Heart left ventricle (tissue), 16 donors: Measurements from ENCODE around the gene FOSL2. TPM values are rescaled to one million over a fixed set of nuclear protein-coding genes. Genes with fewer than 3 reads are reported as not detected.

Experiments used
- ATAC-seq, 4 donors: fragments of 200-7000 bp; cut with Tn5 transposase; one replicate each; pipeline ENCODE4 v1.9.1; 2020 to 2022; ENCODE audit warnings: moderate library complexity in 4 of 4, mild to moderate bottlenecking in 3 of 4, moderate number of reproducible peaks in 1 of 4
- DNase-seq, 5 donors: peaks; one replicate each; pipeline ENCODE4 v3.0.0-alpha.2; 2020
- H3K27ac ChIP-seq, 12 donors: fragments of 200-600 bp; sonication (generic) in 4 of 12; one replicate each; pipeline versions ENCODE4 v1.5.0 to v1.8.0; 2016 to 2022; ENCODE audit warnings: mild to moderate bottlenecking in 2 of 12
- H3K27me3 ChIP-seq, 9 donors: fragments of 200-600 bp; sonication (generic) in 2 of 9; one replicate each; pipeline versions ENCODE4 v1.5.1 to v1.8.0; 2016 to 2022; ENCODE audit warnings: mild to moderate bottlenecking in 3 of 9
- H3K36me3 ChIP-seq, 9 donors: fragments of 200-600 bp; sonication (generic) in 2 of 9; one replicate each; pipeline versions ENCODE4 v1.5.0 to v1.8.0; 2018 to 2022; ENCODE audit warnings: mild to moderate bottlenecking in 2 of 9
- H3K4me1 ChIP-seq, 12 donors: fragments of 200-600 bp; sonication (generic) in 4 of 12; one replicate each; pipeline versions ENCODE4 v1.5.0 to v1.8.0; 2016 to 2022; ENCODE audit warnings: mild to moderate bottlenecking in 3 of 12
- H3K4me3 ChIP-seq, 12 donors: fragments of 200-600 bp; sonication (generic) in 4 of 12; one replicate each; pipeline versions ENCODE4 v1.5.0 to v1.8.0; 2017 to 2022; ENCODE audit warnings: mild to moderate bottlenecking in 9 of 12, moderate library complexity in 4 of 12
- H3K9me3 ChIP-seq, 12 donors: fragments of 200-600 bp; sonication (generic) in 4 of 12; one replicate each; pipeline versions ENCODE4 v1.5.0 to v1.8.0; 2016 to 2022; ENCODE audit warnings: mild to moderate bottlenecking in 1 of 12
- POLR2A ChIP-seq, 2 donors: fragments of 450-650 bp; IDR thresholded peaks; one replicate each; pipeline ENCODE4 v1.6.1; 2017; ENCODE audit warnings: antibody characterized with exemption in 2 of 2, mild to moderate bottlenecking in 2 of 2, moderate library complexity in 2 of 2
- WGBS, 4 donors: extraction: QIAGEN DNeasy Blood & Tissue Kit in 2 of 4; methylation state at CpG; one replicate each; pipeline versions ENCODE4 v1.1.5 to v1.1.7; 2013 to 2018; 5-methylcytosine and 5-hydroxymethylcytosine counted together
- intact Hi-C, 10 donors: fragments of 100-400 bp; cut with DNase I; formaldehyde crosslinking; loops; one replicate each; pipeline versions ENCODE4 v1.11.1 to v1.14.2; 2022
- polyA plus RNA-seq, 2 donors: library from polyadenylated mRNA; stranded (reverse); fragments of 200-250 nt; gene quantifications; one replicate each; pipeline ENCODE4 v1.2.3, GENCODE V29; 2013
- total RNA-seq, 9 donors: library from RNA; depleted of rRNA in 2 of 9; stranded (reverse); fragments of >200 nt in 2 of 9; fragmentation: NEBNext Ultra II Directional in 3 of 9; extraction: Animal tissue kit (Norgen Biotek cat#: 25700) in 3 of 9; gene quantifications; one replicate each; pipeline versions ENCODE4 v1.1.0 to v1.2.4, GENCODE V29; 2016 to 2023
- TF ChIP-seq, protein P1 (sequence below), 12 donors: fragments of 200-600 bp; sonication (generic) in 4 of 12; IDR thresholded peaks; one replicate each; pipeline versions ENCODE4 v1.5.0 to v1.8.0; 2018 to 2022; ENCODE audit warnings: antibody characterized with exemption in 12 of 12, mild to moderate bottlenecking in 5 of 12
- donor health status: ischemic (EF 13 %, LVEDD 7.1; RV severe dilation, severe dysfunction).
- donor health status: healthy with polysubstance abuse.
- donor health status: DM: no; HTN: yes; CAD: no.
- donor health status: DM: no; HTN: no; CAD: no.
- donor health status: ischemic (EF 25% LVEDD 6.9; RV normal size, moderate dysfunction).
- donor health status: ischemic (EF 25% LVEDD 5.7; RV mildly dilated, moderate dysfunction).
- donor health status: healthy.
- donor health status: DM: yes; HTN: yes; CAD: no.
- donor health status: ischemic (EF 35%, LVEDD 5.7; RV mildly dilated, moderate dysfunction).
- donor health status: nonischemic (EF 11% LVEDD 7.7; RV severe dilation, severe dysfunction).
- donor health status: DM: yes; HTN: yes; CAD: no.
- donor health status: PGD.
- donor health status: ischemic (EF 29% LVEDD 5.4; RV normal size, mild dysfunction).
- donor health status: nonischemic (EF 23%, LVEDD 6.1; RV moderate dilation, normal function).

Gene FOSL2
- total and polyA plus RNA-seq, 11 donors, result 15.2 to 144 (median 50.2) TPM

DNA sequence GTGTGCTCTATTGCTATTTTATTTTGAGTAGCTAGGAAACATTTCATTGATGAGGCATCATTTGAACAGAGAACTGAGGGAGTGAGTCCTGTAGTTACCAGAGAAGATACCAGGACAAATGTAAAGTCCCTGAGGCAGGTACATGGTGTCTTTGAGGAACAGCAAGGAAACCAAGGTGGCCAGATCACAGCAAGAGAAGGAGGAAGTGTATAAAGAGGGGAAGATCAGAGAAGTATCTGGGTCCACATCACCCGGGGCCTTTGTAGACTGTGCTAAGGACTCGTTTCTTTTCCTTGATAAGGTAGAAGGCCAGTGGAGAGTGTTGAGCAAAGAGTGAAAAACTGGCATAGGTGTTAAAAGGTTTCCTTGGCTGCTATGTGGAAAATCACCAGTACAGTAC, 68.4 kb downstream of the FOSL2 start:
- no peak overlapping the region for H3K27ac ChIP-seq
- ATAC-seq, result no peak
- DNase-seq, result no peak
- intact Hi-C loops, result no loop called here
- no peaks in the 10 kb centered on the region for H3K36me3 ChIP-seq
- WGBS, 4 donors, result 46 to 63% (median 52%) methylated on average over 2 of the region's 2 CpGs
- H3K9me3 ChIP-seq, result peaks cover 0 to 17% (median 0%) of the 10 kb centered on the region in 12 donors
- no peaks in the 10 kb centered on the region for H3K27me3 ChIP-seq
- H3K4me1 ChIP-seq, result peaks cover 0 to 28% (median 0%) of the 10 kb centered on the region in 12 donors
- no peak overlapping the region for H3K4me3 ChIP-seq
- TF ChIP-seq, protein P1, sequence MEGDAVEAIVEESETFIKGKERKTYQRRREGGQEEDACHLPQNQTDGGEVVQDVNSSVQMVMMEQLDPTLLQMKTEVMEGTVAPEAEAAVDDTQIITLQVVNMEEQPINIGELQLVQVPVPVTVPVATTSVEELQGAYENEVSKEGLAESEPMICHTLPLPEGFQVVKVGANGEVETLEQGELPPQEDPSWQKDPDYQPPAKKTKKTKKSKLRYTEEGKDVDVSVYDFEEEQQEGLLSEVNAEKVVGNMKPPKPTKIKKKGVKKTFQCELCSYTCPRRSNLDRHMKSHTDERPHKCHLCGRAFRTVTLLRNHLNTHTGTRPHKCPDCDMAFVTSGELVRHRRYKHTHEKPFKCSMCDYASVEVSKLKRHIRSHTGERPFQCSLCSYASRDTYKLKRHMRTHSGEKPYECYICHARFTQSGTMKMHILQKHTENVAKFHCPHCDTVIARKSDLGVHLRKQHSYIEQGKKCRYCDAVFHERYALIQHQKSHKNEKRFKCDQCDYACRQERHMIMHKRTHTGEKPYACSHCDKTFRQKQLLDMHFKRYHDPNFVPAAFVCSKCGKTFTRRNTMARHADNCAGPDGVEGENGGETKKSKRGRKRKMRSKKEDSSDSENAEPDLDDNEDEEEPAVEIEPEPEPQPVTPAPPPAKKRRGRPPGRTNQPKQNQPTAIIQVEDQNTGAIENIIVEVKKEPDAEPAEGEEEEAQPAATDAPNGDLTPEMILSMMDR (IDR thresholded peaks at IDR 0.05), result no peak
- no peak for TF ChIP-seq POLR2A (IDR thresholded peaks at IDR 0.05)

DNA sequence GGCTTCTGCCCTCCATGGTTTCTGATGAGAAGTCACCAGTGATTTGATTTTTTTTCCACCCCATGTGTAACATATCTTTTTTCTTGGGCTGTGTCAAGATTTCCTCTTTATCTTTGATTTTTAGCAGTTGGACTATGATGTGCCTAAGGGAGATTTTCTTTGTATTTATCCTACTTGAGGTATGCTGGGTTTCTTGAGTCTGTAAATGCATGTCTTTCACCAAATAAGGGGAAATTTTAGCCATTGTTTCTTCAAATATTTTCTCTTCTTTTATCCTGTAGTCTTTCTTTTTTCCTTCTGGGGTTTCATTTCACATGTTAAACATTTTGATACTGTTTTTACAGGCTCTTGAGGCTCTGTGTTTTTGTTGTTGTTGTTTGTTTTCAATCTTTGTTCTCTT, 69.5 kb downstream of the FOSL2 start:
- no peak for ATAC-seq

DNA sequence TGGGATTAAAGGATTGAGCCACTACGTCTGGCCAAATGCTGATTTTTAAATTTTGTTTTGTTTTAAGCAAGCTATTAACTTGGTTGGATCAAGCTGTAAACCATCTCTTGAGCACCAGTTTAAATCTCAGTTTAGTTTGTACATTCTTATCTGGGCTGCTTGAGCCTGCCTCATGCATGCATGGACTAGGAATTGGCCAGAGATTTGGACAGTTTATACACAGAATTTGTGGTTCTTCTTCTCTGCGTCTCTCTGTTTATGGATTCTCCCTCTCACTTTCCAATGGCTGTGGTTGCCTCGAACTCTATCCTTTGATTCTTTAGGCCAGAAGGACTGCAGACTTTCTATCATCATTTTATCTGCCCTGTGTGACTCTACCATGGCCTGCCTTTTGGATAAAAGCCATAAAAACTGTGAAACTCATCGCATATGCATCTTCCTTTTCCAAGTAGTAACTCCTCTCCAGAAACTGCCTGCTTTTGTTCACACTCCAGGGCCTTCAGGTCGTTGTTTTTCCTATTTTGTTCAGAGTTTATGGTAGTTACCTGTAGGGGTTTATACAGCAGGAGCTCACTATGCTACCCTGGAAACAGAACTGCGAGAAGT, 70.7 kb downstream of the FOSL2 start:
- no peak for DNase-seq

More for the DNA sequence above, 69.5 kb downstream of the FOSL2 start:
- no peaks in the 10 kb centered on the region for H3K36me3 ChIP-seq
- no peak overlapping the region for H3K4me3 ChIP-seq
- H3K9me3 ChIP-seq, result peaks cover 0 to 17% (median 0%) of the 10 kb centered on the region in 12 donors
- H3K27me3 ChIP-seq, result no peaks in the 10 kb centered on the region
- peaks cover 0 to 28% (median 0%) of the 10 kb centered on the region in 12 donors for H3K4me1 ChIP-seq
- TF ChIP-seq, protein P1 (IDR thresholded peaks at IDR 0.05), result no peak
- TF ChIP-seq POLR2A (IDR thresholded peaks at IDR 0.05), result no peak
- DNase-seq, result no peak
- intact Hi-C loops, result no loop called here
- H3K27ac ChIP-seq, result no peak overlapping the region

DNA sequence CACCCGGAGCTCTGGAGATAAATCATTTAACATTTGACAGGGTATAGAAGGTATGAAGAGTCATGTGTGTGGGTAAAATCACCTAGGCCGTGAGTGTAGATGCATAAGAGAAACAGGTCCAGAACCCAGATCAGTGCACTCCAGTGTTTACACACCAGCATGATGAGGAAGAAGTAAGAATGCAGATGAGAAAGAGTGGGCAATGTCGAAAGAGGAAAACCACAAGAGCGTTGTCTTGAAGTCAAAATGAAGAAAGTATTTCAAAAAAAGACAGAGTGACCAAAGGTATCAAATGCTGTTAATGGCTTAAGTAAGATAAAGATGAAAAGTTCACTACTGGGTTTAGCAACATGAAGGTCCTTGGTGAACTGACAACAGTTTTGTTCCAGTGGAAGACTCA, 71.2 kb downstream of the FOSL2 start:
- Histone ChIP-seq H3K9me3 (peaks cover 0 to 17% (median 0%) of the 10 kb centered on the region in 12 donors), H3K4me1 (peaks cover 0 to 29% (median 0%) of the 10 kb centered on the region in 12 donors), H3K27me3 (no peaks in the 10 kb centered on the region), H3K4me3 (no peak overlapping the region), H3K27ac (peak overlapping the region in 1 of 12 donors; percentile 63), H3K36me3 (no peaks in the 10 kb centered on the region)
- TF ChIP-seq, protein P1 (IDR thresholded peaks at IDR 0.05), result no peak
- TF ChIP-seq POLR2A (IDR thresholded peaks at IDR 0.05), result no peak
- DNase-seq (no peak), ATAC-seq (peak in 1 of 4 donors; percentile 44)
- intact Hi-C loops, result no loop called here
- 80 to 88% (median 85%) methylated on average over 4 of the region's 4 CpGs for WGBS, 4 donors

More for the DNA sequence above, 70.7 kb downstream of the FOSL2 start:
- peaks cover 0 to 17% (median 0%) of the 10 kb centered on the region in 12 donors for H3K9me3 ChIP-seq
- WGBS, 4 donors, result 76 to 92% (median 77%) methylated on average over 6 of the region's 6 CpGs
- TF ChIP-seq, protein P1 (IDR thresholded peaks at IDR 0.05), result no peak
- no peak for TF ChIP-seq POLR2A (IDR thresholded peaks at IDR 0.05)
- H3K4me1 ChIP-seq, result peaks cover 0 to 28% (median 0%) of the 10 kb centered on the region in 12 donors
- ATAC-seq, result no peak
- H3K27ac ChIP-seq, result peak overlapping the region in 1 of 12 donors; percentile 63
- H3K36me3 ChIP-seq, result no peaks in the 10 kb centered on the region
- H3K4me3 ChIP-seq, result no peak overlapping the region
- intact Hi-C loops, result no loop called here
- H3K27me3 ChIP-seq, result no peaks in the 10 kb centered on the region
